Erythroblast (primary cell): ENCODE data around the gene PLB1.

Experiments used
- DNase-seq, 2 experiments: peaks; one replicate each; lab custom pipeline; 2025; lab: John Stamatoyannopoulos, UW
- GATA1 ChIP-seq: IDR thresholded peaks from 2 replicates; pipeline ENCODE4 v1.6.1; 2011; ENCODE audit warnings: low read depth, mild to moderate bottlenecking, control low read depth, low read length, moderate library complexity
- POLR2A ChIP-seq: IDR thresholded peaks from 2 replicates; pipeline ENCODE4 v1.6.1; 2011; ENCODE audit warnings: mild to moderate bottlenecking, low read length

The PLB1 gene

DNA sequence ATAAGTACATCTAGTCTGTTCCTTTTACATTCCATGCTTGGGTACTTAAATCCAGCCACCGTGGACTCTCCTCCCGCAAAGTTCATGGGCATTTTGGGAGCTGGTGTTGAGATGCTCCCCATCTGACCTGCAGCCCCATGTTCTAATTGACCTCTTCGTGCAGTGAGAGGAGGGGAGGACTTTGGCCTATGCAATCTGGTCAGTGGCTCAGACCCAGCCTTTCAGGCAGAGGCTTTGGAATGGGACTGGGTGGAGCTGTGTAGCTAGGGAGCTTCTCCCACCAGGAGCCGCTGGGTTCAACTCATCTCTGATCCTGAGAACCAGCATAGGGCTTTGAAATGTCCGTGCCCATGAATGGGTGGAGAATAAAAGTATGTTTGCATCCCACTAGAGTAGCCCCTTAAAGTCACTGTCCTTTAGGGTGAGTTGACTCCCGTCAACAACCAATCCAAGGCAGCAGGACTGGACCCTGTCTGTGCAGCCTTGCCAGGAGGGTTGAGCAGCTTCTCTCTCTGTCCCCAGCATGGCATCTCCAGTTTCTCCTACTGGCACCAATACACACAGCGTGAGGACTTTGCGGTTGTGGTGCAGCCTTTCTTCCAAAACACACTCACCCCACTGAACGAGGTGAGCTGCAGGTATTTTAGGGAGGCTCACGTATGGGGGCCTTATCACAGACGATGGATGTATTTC, 135.8 kb downstream of the PLB1 start:
- DNase-seq, result no peak
- TF ChIP-seq GATA1, result no peak
- TF ChIP-seq POLR2A, result no peak

- no peak for DNase-seq
- TF ChIP-seq POLR2A, result no peak
Measured at GRCh38 chr2:28632791-28633190, 136.9 kb downstream of the PLB1 start.

- TF ChIP-seq GATA1 (no peak), POLR2A (no peak)
Measured at GRCh38 chr2:28633204-28633603, 137.3 kb downstream of the PLB1 start.

GRCh38 chr2:28633746-28634145, 137.9 kb downstream of the PLB1 start:
- TF ChIP-seq GATA1 (no peak), POLR2A (no peak)
- DNase-seq, result no peak

More at GRCh38 chr2:28633204-28633603, 137.3 kb downstream of the PLB1 start:
- DNase-seq, result no peak

- no peak for DNase-seq
- no peak for TF ChIP-seq POLR2A
- TF ChIP-seq GATA1, result no peak
Measured at GRCh38 chr2:28635191-28635611, 139.3 kb downstream of the PLB1 start.

DNA sequence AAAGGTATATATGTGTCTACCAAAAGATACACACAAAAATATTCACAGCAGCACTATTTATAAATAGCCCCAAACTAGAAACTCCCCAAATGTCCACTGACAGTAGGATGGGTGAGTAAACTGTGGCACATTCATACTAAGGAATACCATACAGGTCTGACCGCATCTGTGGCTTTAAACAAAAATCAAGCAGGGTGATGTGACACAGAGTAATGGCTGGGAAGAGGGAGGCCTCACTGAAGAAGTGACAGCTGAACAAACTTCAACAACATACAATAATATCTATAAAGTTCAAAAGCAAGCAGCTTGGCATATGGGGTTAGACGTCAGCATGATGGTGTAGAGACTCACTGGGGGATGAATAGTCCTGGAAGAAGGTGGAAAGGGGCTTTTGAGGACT, 140.6 kb downstream of the PLB1 start:
- TF ChIP-seq POLR2A, result no peak
- no peak for TF ChIP-seq GATA1
- DNase-seq, result no peak

- TF ChIP-seq POLR2A, result no peak
- TF ChIP-seq GATA1, result no peak
- no peak for DNase-seq
Measured at GRCh38 chr2:28637066-28638047, 141.5 kb downstream of the PLB1 start.

- TF ChIP-seq POLR2A (no peak), GATA1 (no peak)
- DNase-seq, result no peak
Measured at GRCh38 chr2:28638102-28638501, 142.2 kb downstream of the PLB1 start.

- TF ChIP-seq GATA1 (no peak), POLR2A (no peak)
- DNase-seq, result no peak
Measured at GRCh38 chr2:28639092-28639691, 143.3 kb downstream of the PLB1 start.

GRCh38 chr2:28639836-28640235, 144.0 kb downstream of the PLB1 start:
- no peak for TF ChIP-seq POLR2A
- no peak for TF ChIP-seq GATA1
- no peak for DNase-seq

- no peak for DNase-seq
- TF ChIP-seq POLR2A (no peak), GATA1 (no peak)
Measured at GRCh38 chr2:28640260-28640907, 144.5 kb downstream of the PLB1 start.

- TF ChIP-seq GATA1 (no peak), POLR2A (no peak)
- DNase-seq, result no peak
Measured at GRCh38 chr2:28640908-28641300, 145.0 kb downstream of the PLB1 start.

GRCh38 chr2:28642796-28643195, 146.9 kb downstream of the PLB1 start:
- no peak for DNase-seq
- no peak for TF ChIP-seq POLR2A
- no peak for TF ChIP-seq GATA1
